GM23338 (cell line): Measurements from ENCODE around the gene SLC39A11. TPM values are rescaled to one million over a fixed set of nuclear protein-coding genes. Genes with fewer than 3 reads are reported as not detected.

Experiments used
- ATAC-seq: fragments of 200-7000 bp; cut with Tn5 transposase; 3 replicates; pipeline ENCODE4 v1.9.1; 2020
- DNase-seq: peaks from one replicate; pipeline ENCODE4 v3.0.0-alpha.2; 2015; ENCODE audit warnings: low spot score
- H2AFZ ChIP-seq: fragments of 200-600 bp; sonication (generic); 2 replicates; pipeline ENCODE4 v1.8.0; 2016; ENCODE audit warnings: antibody characterized with exemption, mild to moderate bottlenecking, moderate library complexity
- H3F3A ChIP-seq: fragments of 200-600 bp; sonication (generic); replicated peaks from 2 replicates; pipeline ENCODE4 v1.8.0; 2017; ENCODE audit warnings: antibody characterized with exemption, mixed run types, low read depth
- H3K27ac ChIP-seq: fragments of 200-600 bp; sonication (generic); 2 replicates; pipeline ENCODE4 v1.6.1; 2016; ENCODE audit warnings: low read depth
- H3K27me3 ChIP-seq: fragments of 200-600 bp; sonication (generic); 2 replicates; pipeline ENCODE4 v1.8.0; 2016; ENCODE audit warnings: mild to moderate bottlenecking, mixed run types, moderate library complexity; ENCODE audit not compliant: insufficient read depth
- H3K36me3 ChIP-seq: fragments of 200-600 bp; sonication (generic); 2 replicates; pipeline ENCODE4 v1.8.0; 2016; ENCODE audit warnings: mild to moderate bottlenecking; ENCODE audit not compliant: insufficient read depth
- H3K4me1 ChIP-seq: fragments of 200-600 bp; sonication (generic); 2 replicates; pipeline ENCODE4 v1.8.0; 2016; ENCODE audit warnings: mild to moderate bottlenecking, moderate library complexity; ENCODE audit not compliant: insufficient read depth
- H3K4me2 ChIP-seq: fragments of 200-600 bp; sonication (generic); 2 replicates; pipeline ENCODE4 v1.7.1; 2017; ENCODE audit warnings: mixed run types
- H3K4me3 ChIP-seq: fragments of 200-600 bp; sonication (generic); 2 replicates; pipeline ENCODE4 v1.6.1; 2016; ENCODE audit warnings: mixed run types
- H3K79me2 ChIP-seq: fragments of 200-600 bp; sonication (generic); replicated peaks from 2 replicates; pipeline ENCODE4 v1.8.0; 2017; ENCODE audit warnings: mild to moderate bottlenecking; ENCODE audit not compliant: insufficient read depth
- H3K9me2 ChIP-seq: fragments of 200-600 bp; sonication (generic); 2 replicates; pipeline ENCODE4 v1.8.0; 2017; ENCODE audit not compliant: insufficient read depth
- H4K20me1 ChIP-seq: fragments of 200-600 bp; sonication (generic); replicated peaks from 2 replicates; pipeline ENCODE4 v1.8.0; 2017; ENCODE audit warnings: mild to moderate bottlenecking; ENCODE audit not compliant: insufficient read depth
- H3K27ac Mint-ChIP-seq: 2 replicates; pipeline ENCODE4 v1.8.0; 2020; ENCODE audit warnings: inconsistent platforms, mild to moderate bottlenecking, moderate library complexity, mixed read lengths
- H3K27me3 Mint-ChIP-seq: 3 replicates; pipeline ENCODE4 v1.8.0; 2022; ENCODE audit warnings: low read depth, mild to moderate bottlenecking, moderate library complexity, mixed read lengths, inconsistent platforms; ENCODE audit not compliant: insufficient read depth, poor library complexity
- H3K36me3 Mint-ChIP-seq: 3 replicates; pipeline ENCODE4 v1.8.0; 2021; ENCODE audit warnings: low read depth, mild to moderate bottlenecking, inconsistent platforms, moderate library complexity, mixed read lengths
- H3K4me1 Mint-ChIP-seq: 3 replicates; pipeline ENCODE4 v1.8.0; 2020; ENCODE audit warnings: mild to moderate bottlenecking, inconsistent platforms, mixed read lengths
- H3K4me3 Mint-ChIP-seq: 3 replicates; pipeline ENCODE4 v1.8.0; 2021; ENCODE audit warnings: moderate library complexity, mild to moderate bottlenecking, inconsistent platforms, mixed read lengths
- H3K9me3 Mint-ChIP-seq: 3 replicates; pipeline ENCODE4 v1.8.0; 2020; ENCODE audit warnings: moderate library complexity, mild to moderate bottlenecking, inconsistent platforms, mixed read lengths
- CREB1 ChIP-seq: fragments of 250-450 bp; sonication (Bioruptor Pico); IDR thresholded peaks from 2 replicates; pipeline ENCODE4 v1.5.0; 2020; ENCODE audit warnings: low read depth, mild to moderate bottlenecking, moderate library complexity
- EZH2 ChIP-seq: fragments of 200-600 bp; sonication (generic); IDR thresholded peaks from one replicate; pipeline ENCODE4 v1.8.0; 2017; ENCODE audit warnings: antibody characterized with exemption, mild to moderate bottlenecking, low read depth; ENCODE audit not compliant: unreplicated experiment
- EZH2phosphoT487 ChIP-seq: fragments of 200-600 bp; sonication (generic); IDR thresholded peaks from one replicate; pipeline ENCODE4 v1.8.1; 2018; ENCODE audit warnings: antibody characterized with exemption; ENCODE audit not compliant: unreplicated experiment
- JUNB ChIP-seq: IDR thresholded peaks from one replicate; pipeline ENCODE4 v1.6.1; 2016; ENCODE audit warnings: antibody characterized with exemption; ENCODE audit not compliant: unreplicated experiment
- NANOG ChIP-seq: IDR thresholded peaks from 2 replicates; pipeline ENCODE4 v1.6.1; 2016; ENCODE audit warnings: antibody characterized with exemption, borderline replicate concordance
- POLR2AphosphoS5 ChIP-seq: IDR thresholded peaks from 2 replicates; pipeline ENCODE4 v1.6.1; 2016; ENCODE audit warnings: antibody characterized with exemption, low read depth
- STAT1 ChIP-seq: IDR thresholded peaks from one replicate; pipeline ENCODE4 v1.6.1; 2016; ENCODE audit warnings: antibody characterized with exemption; ENCODE audit not compliant: unreplicated experiment
- ZNF114 ChIP-seq: fragments of 250-450 bp; sonication (Bioruptor Pico); IDR thresholded peaks from 2 replicates; pipeline ENCODE4 v1.5.0; 2020; ENCODE audit warnings: mild to moderate bottlenecking, moderate library complexity
- ZNF331 ChIP-seq: fragments of 250-450 bp; sonication (Bioruptor Pico); IDR thresholded peaks from 2 replicates; pipeline ENCODE4 v1.5.0; 2020; ENCODE audit warnings: low read depth, mild to moderate bottlenecking, moderate library complexity
- polyA plus RNA-seq: library from polyadenylated mRNA; unstranded; fragments of >200 nt; fragmentation: Nextera tagmentation; extraction: Ambion mirVana; gene quantifications from 2 replicates; pipeline ENCODE4 v1.2.1, GENCODE V29; 2016
- total RNA-seq: library from RNA; depleted of rRNA; stranded (reverse); fragments of >200 nt; shearing (Covaris generic); gene quantifications from 2 replicates; pipeline ENCODE4 v1.2.3, GENCODE V29; 2014
- TF ChIP-seq, protein P1 (sequence below), 2 experiments: fragments of 200-600 bp in 1 of 2; sonication (generic) in 1 of 2; conservative IDR thresholded peaks; 2 replicates each; pipeline versions ENCODE4 v1.5.1 to v1.6.1; 2016 to 2017; ENCODE audit warnings: antibody characterized with exemption in 2 of 2, low read depth in 2 of 2, mild to moderate bottlenecking in 2 of 2, moderate library complexity in 1 of 2
- TF ChIP-seq, protein P2 (sequence below): IDR thresholded peaks from one replicate; pipeline ENCODE4 v1.6.1; 2018; ENCODE audit warnings: antibody characterized with exemption; ENCODE audit not compliant: unreplicated experiment
- TF ChIP-seq, protein P3 (sequence below): IDR thresholded peaks from 2 replicates; pipeline ENCODE4 v1.6.1; 2016; ENCODE audit warnings: antibody characterized with exemption
- TF ChIP-seq, protein P4 (sequence below): fragments of 250-450 bp; sonication (Bioruptor Pico); IDR thresholded peaks from 2 replicates; pipeline ENCODE4 v1.5.0; 2020; ENCODE audit warnings: mild to moderate bottlenecking, moderate library complexity

Gene SLC39A11
- total and polyA plus RNA-seq, 2 experiments from 2014 or later, result 10.8 to 18.1 TPM

DNA sequence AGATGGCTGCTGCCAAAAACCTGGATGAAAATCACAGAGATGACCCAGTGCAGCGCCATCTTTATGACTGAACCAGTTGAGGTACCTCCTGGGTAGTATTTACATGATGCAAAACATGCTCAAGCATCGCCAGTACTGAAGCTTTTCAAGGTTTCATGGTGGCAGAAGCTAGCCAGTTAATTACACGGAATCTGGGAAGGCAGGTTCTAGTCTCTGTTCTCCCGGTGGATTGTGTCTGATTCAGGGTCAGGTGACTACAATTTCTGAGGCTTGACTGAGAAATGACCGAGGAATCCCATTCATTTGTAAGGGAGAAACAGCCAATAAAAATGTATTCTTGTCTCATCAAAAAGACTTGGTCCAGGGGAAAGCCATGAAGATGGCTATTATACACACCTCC, 209.1 kb downstream of the SLC39A11 start:
- H3K27ac ChIP-seq, result no peak overlapping the region
- Mint-ChIP-seq H3K27ac (no peak overlapping the region), H3K27me3 (no peaks in the 10 kb centered on the region), H3K9me3 (peaks cover 19% of the 10 kb centered on the region), H3K36me3 (peaks cover 13% of the 10 kb centered on the region; the same call in 2 of the 3 replicates), H3K4me1 (no peaks in the 10 kb centered on the region), H3K4me3 (no peak overlapping the region)
- 0 out of 2 replicates have a peak, but pooled peaks cover 4% of the 10 kb centered on the region for H3K36me3 ChIP-seq
- no peak overlapping the region for H3K4me3 ChIP-seq
- DNase-seq (no peak), ATAC-seq (no peak)
- H3K79me2 ChIP-seq, result no peaks in the 10 kb centered on the region
- no peak overlapping the region for H3K4me2 ChIP-seq
- no peak overlapping the region for H2AFZ ChIP-seq
- no peaks in the 10 kb centered on the region for H4K20me1 ChIP-seq
- no peaks in the 10 kb centered on the region for H3K4me1 ChIP-seq
- no peaks in the 10 kb centered on the region for H3F3A ChIP-seq
- TF ChIP-seq ZNF331 (CRISPR knock-in tag), result no peak
- TF ChIP-seq, protein P1, sequence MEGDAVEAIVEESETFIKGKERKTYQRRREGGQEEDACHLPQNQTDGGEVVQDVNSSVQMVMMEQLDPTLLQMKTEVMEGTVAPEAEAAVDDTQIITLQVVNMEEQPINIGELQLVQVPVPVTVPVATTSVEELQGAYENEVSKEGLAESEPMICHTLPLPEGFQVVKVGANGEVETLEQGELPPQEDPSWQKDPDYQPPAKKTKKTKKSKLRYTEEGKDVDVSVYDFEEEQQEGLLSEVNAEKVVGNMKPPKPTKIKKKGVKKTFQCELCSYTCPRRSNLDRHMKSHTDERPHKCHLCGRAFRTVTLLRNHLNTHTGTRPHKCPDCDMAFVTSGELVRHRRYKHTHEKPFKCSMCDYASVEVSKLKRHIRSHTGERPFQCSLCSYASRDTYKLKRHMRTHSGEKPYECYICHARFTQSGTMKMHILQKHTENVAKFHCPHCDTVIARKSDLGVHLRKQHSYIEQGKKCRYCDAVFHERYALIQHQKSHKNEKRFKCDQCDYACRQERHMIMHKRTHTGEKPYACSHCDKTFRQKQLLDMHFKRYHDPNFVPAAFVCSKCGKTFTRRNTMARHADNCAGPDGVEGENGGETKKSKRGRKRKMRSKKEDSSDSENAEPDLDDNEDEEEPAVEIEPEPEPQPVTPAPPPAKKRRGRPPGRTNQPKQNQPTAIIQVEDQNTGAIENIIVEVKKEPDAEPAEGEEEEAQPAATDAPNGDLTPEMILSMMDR (conservative IDR thresholded peaks at IDR 0.05; ENCODE audit: low read depth in 2 of 2), result no peak
- no peak for TF ChIP-seq JUNB
- no peak for TF ChIP-seq NANOG
- no peak for TF ChIP-seq EZH2phosphoT487
- TF ChIP-seq EZH2, result no peak
- TF ChIP-seq, protein P2, sequence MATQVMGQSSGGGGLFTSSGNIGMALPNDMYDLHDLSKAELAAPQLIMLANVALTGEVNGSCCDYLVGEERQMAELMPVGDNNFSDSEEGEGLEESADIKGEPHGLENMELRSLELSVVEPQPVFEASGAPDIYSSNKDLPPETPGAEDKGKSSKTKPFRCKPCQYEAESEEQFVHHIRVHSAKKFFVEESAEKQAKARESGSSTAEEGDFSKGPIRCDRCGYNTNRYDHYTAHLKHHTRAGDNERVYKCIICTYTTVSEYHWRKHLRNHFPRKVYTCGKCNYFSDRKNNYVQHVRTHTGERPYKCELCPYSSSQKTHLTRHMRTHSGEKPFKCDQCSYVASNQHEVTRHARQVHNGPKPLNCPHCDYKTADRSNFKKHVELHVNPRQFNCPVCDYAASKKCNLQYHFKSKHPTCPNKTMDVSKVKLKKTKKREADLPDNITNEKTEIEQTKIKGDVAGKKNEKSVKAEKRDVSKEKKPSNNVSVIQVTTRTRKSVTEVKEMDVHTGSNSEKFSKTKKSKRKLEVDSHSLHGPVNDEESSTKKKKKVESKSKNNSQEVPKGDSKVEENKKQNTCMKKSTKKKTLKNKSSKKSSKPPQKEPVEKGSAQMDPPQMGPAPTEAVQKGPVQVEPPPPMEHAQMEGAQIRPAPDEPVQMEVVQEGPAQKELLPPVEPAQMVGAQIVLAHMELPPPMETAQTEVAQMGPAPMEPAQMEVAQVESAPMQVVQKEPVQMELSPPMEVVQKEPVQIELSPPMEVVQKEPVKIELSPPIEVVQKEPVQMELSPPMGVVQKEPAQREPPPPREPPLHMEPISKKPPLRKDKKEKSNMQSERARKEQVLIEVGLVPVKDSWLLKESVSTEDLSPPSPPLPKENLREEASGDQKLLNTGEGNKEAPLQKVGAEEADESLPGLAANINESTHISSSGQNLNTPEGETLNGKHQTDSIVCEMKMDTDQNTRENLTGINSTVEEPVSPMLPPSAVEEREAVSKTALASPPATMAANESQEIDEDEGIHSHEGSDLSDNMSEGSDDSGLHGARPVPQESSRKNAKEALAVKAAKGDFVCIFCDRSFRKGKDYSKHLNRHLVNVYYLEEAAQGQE, result no peak
- TF ChIP-seq, protein P3, sequence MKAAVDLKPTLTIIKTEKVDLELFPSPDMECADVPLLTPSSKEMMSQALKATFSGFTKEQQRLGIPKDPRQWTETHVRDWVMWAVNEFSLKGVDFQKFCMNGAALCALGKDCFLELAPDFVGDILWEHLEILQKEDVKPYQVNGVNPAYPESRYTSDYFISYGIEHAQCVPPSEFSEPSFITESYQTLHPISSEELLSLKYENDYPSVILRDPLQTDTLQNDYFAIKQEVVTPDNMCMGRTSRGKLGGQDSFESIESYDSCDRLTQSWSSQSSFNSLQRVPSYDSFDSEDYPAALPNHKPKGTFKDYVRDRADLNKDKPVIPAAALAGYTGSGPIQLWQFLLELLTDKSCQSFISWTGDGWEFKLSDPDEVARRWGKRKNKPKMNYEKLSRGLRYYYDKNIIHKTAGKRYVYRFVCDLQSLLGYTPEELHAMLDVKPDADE, result no peak
- TF ChIP-seq, protein P4, sequence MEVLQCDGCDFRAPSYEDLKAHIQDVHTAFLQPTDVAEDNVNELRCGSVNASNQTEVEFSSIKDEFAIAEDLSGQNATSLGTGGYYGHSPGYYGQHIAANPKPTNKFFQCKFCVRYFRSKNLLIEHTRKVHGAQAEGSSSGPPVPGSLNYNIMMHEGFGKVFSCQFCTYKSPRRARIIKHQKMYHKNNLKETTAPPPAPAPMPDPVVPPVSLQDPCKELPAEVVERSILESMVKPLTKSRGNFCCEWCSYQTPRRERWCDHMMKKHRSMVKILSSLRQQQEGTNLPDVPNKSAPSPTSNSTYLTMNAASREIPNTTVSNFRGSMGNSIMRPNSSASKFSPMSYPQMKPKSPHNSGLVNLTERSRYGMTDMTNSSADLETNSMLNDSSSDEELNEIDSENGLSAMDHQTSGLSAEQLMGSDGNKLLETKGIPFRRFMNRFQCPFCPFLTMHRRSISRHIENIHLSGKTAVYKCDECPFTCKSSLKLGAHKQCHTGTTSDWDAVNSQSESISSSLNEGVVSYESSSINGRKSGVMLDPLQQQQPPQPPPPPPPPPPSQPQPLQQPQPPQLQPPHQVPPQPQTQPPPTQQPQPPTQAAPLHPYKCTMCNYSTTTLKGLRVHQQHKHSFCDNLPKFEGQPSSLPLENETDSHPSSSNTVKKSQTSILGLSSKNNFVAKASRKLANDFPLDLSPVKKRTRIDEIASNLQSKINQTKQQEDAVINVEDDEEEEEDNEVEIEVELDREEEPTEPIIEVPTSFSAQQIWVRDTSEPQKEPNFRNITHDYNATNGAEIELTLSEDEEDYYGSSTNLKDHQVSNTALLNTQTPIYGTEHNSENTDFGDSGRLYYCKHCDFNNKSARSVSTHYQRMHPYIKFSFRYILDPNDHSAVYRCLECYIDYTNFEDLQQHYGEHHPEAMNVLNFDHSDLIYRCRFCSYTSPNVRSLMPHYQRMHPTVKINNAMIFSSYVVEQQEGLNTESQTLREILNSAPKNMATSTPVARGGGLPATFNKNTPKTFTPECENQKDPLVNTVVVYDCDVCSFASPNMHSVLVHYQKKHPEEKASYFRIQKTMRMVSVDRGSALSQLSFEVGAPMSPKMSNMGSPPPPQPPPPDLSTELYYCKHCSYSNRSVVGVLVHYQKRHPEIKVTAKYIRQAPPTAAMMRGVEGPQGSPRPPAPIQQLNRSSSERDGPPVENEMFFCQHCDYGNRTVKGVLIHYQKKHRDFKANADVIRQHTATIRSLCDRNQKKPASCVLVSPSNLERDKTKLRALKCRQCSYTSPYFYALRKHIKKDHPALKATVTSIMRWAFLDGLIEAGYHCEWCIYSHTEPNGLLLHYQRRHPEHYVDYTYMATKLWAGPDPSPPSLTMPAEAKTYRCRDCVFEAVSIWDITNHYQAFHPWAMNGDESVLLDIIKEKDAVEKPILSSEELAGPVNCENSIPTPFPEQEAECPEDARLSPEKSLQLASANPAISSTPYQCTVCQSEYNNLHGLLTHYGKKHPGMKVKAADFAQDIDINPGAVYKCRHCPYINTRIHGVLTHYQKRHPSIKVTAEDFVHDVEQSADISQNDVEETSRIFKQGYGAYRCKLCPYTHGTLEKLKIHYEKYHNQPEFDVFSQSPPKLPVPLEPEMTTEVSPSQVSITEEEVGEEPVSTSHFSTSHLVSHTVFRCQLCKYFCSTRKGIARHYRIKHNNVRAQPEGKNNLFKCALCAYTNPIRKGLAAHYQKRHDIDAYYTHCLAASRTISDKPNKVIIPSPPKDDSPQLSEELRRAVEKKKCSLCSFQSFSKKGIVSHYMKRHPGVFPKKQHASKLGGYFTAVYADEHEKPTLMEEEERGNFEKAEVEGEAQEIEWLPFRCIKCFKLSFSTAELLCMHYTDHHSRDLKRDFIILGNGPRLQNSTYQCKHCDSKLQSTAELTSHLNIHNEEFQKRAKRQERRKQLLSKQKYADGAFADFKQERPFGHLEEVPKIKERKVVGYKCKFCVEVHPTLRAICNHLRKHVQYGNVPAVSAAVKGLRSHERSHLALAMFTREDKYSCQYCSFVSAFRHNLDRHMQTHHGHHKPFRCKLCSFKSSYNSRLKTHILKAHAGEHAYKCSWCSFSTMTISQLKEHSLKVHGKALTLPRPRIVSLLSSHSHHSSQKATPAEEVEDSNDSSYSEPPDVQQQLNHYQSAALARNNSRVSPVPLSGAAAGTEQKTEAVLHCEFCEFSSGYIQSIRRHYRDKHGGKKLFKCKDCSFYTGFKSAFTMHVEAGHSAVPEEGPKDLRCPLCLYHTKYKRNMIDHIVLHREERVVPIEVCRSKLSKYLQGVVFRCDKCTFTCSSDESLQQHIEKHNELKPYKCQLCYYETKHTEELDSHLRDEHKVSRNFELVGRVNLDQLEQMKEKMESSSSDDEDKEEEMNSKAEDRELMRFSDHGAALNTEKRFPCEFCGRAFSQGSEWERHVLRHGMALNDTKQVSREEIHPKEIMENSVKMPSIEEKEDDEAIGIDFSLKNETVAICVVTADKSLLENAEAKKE, result no peak
- TF ChIP-seq STAT1, result no peak
- TF ChIP-seq POLR2AphosphoS5, result no peak
- no peak for TF ChIP-seq CREB1 (CRISPR knock-in tag)
- no peak for TF ChIP-seq ZNF114 (CRISPR knock-in tag)
- 0 out of 2 replicates have a peak, but pooled peaks cover 9% of the 10 kb centered on the region for H3K9me2 ChIP-seq
- no peaks in the 10 kb centered on the region for H3K27me3 ChIP-seq
